ENCODE data around the gene OR2L8. TPM values are rescaled to one million over a fixed set of nuclear protein-coding genes. Genes with fewer than 3 reads are reported as not detected.

The OR2L8 gene
- total and polyA plus RNA-seq, 9 of the 15 experiments (the other 6 are each of a cell fraction or from before 2014, with no cell fraction given): not detected

DNA sequence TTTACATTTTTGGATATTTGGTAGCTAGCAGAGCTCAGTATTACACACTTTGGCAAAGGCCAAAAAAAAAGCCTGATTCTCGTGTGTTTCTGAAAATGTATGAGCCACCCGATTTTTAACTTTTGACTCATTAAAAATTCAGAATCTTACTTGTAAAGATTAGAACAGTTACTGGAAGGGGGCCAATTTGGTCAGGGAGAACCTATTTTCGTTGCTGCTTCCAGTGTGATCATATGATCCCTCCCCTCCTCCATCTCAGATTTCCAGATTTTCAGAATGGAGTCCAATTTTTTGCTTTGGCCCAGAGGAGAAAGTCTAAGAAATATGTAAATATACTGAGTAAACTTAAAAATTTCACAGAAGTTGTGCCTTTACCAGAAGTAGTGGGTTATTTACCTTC lies 13.1 kb downstream of the OR2L8 start (continued):
- TF ChIP-seq, protein P1, sequence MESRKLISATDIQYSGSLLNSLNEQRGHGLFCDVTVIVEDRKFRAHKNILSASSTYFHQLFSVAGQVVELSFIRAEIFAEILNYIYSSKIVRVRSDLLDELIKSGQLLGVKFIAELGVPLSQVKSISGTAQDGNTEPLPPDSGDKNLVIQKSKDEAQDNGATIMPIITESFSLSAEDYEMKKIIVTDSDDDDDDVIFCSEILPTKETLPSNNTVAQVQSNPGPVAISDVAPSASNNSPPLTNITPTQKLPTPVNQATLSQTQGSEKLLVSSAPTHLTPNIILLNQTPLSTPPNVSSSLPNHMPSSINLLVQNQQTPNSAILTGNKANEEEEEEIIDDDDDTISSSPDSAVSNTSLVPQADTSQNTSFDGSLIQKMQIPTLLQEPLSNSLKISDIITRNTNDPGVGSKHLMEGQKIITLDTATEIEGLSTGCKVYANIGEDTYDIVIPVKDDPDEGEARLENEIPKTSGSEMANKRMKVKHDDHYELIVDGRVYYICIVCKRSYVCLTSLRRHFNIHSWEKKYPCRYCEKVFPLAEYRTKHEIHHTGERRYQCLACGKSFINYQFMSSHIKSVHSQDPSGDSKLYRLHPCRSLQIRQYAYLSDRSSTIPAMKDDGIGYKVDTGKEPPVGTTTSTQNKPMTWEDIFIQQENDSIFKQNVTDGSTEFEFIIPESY (CRISPR knock-in tag; IDR thresholded peaks at IDR 0.05): no peak
- no peak for TF ChIP-seq TARDBP (IDR thresholded peaks at IDR 0.05)
- no peak for TF ChIP-seq PHF8 (IDR thresholded peaks at IDR 0.05; ENCODE audit: borderline replicate concordance, low read length)

DNA sequence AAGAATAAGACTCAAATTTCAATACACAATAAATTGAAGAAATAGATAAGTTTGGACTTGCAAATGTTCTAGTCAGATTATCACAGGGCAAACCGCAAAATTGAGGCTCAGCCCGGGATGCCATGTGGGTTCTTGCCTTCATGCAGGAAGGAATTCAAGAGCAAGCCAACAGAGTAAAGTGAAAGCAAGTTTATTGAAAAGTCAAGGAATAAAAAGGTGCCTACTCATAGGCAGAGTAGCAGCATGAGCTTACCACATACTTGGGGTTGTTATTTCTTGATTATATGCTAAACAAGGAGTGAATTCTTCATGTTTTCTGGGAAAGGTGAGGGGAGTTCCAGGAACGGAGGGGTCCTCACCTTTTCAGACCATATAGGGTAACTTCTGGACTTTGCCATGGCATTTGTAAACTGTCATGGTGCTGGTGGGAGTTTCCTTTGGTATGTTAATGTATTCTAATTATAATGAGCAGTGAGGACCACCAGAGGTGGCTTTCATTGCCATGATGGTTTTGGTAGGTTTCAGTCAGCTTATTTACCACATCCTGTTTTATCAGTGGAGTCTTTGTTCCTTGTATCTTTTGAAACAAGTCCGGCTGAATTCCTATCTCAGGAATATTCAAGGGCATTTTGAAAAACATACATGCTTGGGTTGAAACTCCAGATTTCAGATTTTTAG lies 14.4 kb downstream of the OR2L8 start:
- H3K4me3 ChIP-seq: no peak overlapping the region
- no peaks in the 10 kb centered on the region for H3K79me2 ChIP-seq (ENCODE audit: control insufficient read depth, insufficient read depth, low read length)
- TF ChIP-seq JUN (IDR thresholded peaks at IDR 0.05; ENCODE audit: borderline replicate concordance, low read depth, low read length) (no peak), JUN (CRISPR knock-in tag; IDR thresholded peaks at IDR 0.05; ENCODE audit: borderline replicate concordance) (no peak), ZSCAN29 (IDR thresholded peaks at IDR 0.05) (no peak)
- TF ChIP-seq, protein P2, sequence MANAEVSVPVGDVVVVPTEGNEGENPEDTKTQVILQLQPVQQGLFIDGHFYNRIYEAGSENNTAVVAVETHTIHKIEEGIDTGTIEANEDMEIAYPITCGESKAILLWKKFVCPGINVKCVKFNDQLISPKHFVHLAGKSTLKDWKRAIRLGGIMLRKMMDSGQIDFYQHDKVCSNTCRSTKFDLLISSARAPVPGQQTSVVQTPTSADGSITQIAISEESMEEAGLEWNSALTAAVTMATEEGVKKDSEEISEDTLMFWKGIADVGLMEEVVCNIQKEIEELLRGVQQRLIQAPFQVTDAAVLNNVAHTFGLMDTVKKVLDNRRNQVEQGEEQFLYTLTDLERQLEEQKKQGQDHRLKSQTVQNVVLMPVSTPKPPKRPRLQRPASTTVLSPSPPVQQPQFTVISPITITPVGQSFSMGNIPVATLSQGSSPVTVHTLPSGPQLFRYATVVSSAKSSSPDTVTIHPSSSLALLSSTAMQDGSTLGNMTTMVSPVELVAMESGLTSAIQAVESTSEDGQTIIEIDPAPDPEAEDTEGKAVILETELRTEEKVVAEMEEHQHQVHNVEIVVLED (CRISPR knock-in tag; IDR thresholded peaks at IDR 0.05): no peak
- TF ChIP-seq, protein P3, sequence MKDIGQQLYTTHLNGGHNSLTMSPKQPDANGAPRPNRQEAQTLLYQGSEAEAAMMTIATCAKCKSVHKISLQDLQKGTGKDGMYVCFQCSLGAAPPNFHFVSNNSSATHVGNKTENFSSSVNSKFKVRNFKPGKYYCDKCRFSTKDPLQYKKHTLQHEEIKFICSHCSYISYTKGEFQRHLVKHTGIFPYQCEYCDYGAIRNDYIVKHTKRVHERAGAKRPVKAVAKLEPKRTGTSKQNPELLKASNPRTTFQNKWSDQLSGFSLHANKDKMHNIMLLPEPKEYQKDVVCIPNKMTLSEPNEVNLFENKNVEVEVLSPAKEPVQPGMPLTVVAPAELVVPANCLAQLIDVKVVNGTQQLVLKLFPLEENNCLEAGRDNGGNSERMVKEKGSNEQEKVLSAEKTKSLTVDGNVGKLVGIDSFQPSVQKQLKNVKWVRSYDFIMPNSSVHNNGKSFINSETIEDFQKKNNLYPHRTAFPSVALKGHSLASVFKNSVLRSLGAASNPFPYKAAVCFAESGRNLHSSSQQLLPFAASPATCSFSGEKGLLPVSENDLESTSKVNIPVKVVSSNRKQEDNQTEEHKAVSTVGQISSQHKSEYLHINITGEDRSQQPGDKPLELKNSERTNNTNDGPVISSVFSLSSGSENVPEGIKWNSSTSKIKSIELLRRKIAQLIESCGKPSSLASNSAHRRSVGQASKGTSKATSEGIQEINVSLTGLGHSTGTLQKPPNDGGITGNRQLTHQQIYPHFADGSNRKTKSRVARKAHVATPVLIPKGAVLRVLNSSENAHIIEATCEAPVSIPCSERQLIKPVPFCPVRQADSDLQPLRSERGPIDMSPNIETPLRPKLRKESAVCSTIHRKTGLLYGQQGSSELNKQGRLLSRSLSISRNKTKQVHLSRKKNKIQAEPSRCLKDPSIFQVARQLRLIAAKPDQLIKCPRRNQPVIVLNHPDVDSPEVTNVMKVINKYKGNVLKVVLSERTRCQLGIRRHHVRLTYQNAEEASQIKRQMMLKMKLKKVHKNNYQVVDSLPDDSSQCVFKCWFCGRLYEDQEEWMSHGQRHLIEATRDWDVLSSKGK (CRISPR knock-in tag; IDR thresholded peaks at IDR 0.05): no peak
- TF ChIP-seq, protein P4, sequence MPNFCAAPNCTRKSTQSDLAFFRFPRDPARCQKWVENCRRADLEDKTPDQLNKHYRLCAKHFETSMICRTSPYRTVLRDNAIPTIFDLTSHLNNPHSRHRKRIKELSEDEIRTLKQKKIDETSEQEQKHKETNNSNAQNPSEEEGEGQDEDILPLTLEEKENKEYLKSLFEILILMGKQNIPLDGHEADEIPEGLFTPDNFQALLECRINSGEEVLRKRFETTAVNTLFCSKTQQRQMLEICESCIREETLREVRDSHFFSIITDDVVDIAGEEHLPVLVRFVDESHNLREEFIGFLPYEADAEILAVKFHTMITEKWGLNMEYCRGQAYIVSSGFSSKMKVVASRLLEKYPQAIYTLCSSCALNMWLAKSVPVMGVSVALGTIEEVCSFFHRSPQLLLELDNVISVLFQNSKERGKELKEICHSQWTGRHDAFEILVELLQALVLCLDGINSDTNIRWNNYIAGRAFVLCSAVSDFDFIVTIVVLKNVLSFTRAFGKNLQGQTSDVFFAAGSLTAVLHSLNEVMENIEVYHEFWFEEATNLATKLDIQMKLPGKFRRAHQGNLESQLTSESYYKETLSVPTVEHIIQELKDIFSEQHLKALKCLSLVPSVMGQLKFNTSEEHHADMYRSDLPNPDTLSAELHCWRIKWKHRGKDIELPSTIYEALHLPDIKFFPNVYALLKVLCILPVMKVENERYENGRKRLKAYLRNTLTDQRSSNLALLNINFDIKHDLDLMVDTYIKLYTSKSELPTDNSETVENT (CRISPR knock-in tag; IDR thresholded peaks at IDR 0.05): no peak
- H4K20me1 ChIP-seq (replicated peaks; ENCODE audit: control insufficient read depth, insufficient read depth, low read length): no peaks in the 10 kb centered on the region
- in situ Hi-C loops (cut with MboI) (no loop called here), intact Hi-C loops (cut with micrococcal nuclease) (no loop called here)
- no peak overlapping the region for H3K4me2 ChIP-seq (ENCODE audit: insufficient read depth, low read length)
- no peak overlapping the region for H2AFZ ChIP-seq (ENCODE audit: low read depth, low read length)
- ATAC-seq (no peak), DNase-seq (ENCODE audit: extremely low read depth in 1 of 4, low spot score in 3 of 4) (no peak), FAIRE-seq (no peak)
- H3K27me3 ChIP-seq (ENCODE audit: control insufficient read depth in 2 of 2, insufficient read depth in 2 of 2, low read length in 2 of 2): no peaks in the 10 kb centered on the region
- WGBS (ENCODE audit: insufficient coverage, low coverage, missing lambda C conversion rate): 3% methylated on average over 4 of the region's 4 CpGs
- H3K9me1 ChIP-seq (ENCODE audit: control insufficient read depth, insufficient read depth, low read length): no peaks in the 10 kb centered on the region
- 0 out of 2 replicates have a peak, but pooled peaks cover 7% of the 10 kb centered on the region for H3K9me3 ChIP-seq (replicated peaks; ENCODE audit: control insufficient read depth, insufficient read depth, low read depth, low read length)
- no peak overlapping the region for H3K9ac ChIP-seq (ENCODE audit: insufficient read depth in 1 of 2, low read depth in 2 of 2, low read length in 2 of 2)
- no peak overlapping the region for H3K27ac ChIP-seq (ENCODE audit: extremely low read depth, low read depth, low read length)
- CTCF ChIA-PET (ENCODE audit: low intra/inter-chr PET ratio): interaction anchor here (0.5 kb wide), 1 partner anchor 590 kb away, joined by 7 read pairs; no protein-coding TSS in a partner anchor
- no peaks in the 10 kb centered on the region for H3K4me1 ChIP-seq (replicated peaks in 1 of 2; ENCODE audit: control insufficient read depth in 2 of 2, insufficient read depth in 2 of 2, low read length in 2 of 2)
- BruUV-seq (replicated peaks): no TSS peak
- H3K36me3 ChIP-seq (ENCODE audit: control insufficient read depth, insufficient read depth, low read length): no peaks in the 10 kb centered on the region
- POLR2A ChIA-PET: no interaction called here

All from K562 (cell line).